Stimulated activated CD4-positive, alpha-beta T cell treated with anti-CD3 and anti-CD28 coated beads, Interleukin-15, amount 100 ng/mL, for 24 hours (primary cell): ENCODE data around the gene TPTE.
"Not testable (repeated sequence)": the region's sequence is repeated elsewhere in the genome, so short reads cannot be mapped to it uniquely, and the experiment has no call there.

Experiments used
- DNase-seq: peaks from one replicate; pipeline ENCODE4 v3.0.0-alpha.2; 2020

TPTE gene

GRCh38 chr21:10617133-10617752, 95.9 kb downstream of the TPTE start:
- DNase-seq = not testable (repeated sequence)

GRCh38 chr21:10627316-10627863, 106.0 kb downstream of the TPTE start:
- DNase-seq = no peak

GRCh38 chr21:10629239-10629638, 107.9 kb downstream of the TPTE start:
- DNase-seq = not testable (repeated sequence)

- DNase-seq = not testable (repeated sequence)
Observed at GRCh38 chr21:10630829-10631228, 109.4 kb downstream of the TPTE start.

- DNase-seq = not testable (repeated sequence)
Observed at GRCh38 chr21:10631316-10631715, 109.9 kb downstream of the TPTE start.

GRCh38 chr21:10638144-10638543, 116.8 kb downstream of the TPTE start:
- DNase-seq = not testable (repeated sequence)

GRCh38 chr21:10639123-10639522, 117.7 kb downstream of the TPTE start:
- DNase-seq = no peak

GRCh38 chr21:10639746-10640145, 118.4 kb downstream of the TPTE start:
- DNase-seq = not testable (repeated sequence)

GRCh38 chr21:10640446-10640845, 119.1 kb downstream of the TPTE start:
- no peak for DNase-seq

GRCh38 chr21:10641107-10641506, 119.7 kb downstream of the TPTE start:
- no peak for DNase-seq

GRCh38 chr21:10645667-10646066, 124.3 kb downstream of the TPTE start:
- DNase-seq = not testable (repeated sequence)

- DNase-seq = not testable (repeated sequence)
Observed at GRCh38 chr21:10649350-10650149, 128.2 kb downstream of the TPTE start.

- not testable (repeated sequence) for DNase-seq
Observed at GRCh38 chr21:10650297-10650696, 128.9 kb downstream of the TPTE start.
